Endometrial microvascular endothelial cells (primary cell): ENCODE results near the gene HEYL. TPM values are rescaled to one million over a fixed set of nuclear protein-coding genes. Genes with fewer than 3 reads are reported as not detected.
"Not testable (repeated sequence)": the region's sequence is repeated elsewhere in the genome, so short reads cannot be mapped to it uniquely, and the experiment has no call there.

Experiments used
- in situ Hi-C: cut with HindIII; loops from 2 replicates; pipeline ENCODE4 v1.10.0; 2017; ENCODE audit warnings: low sequenced_read_pairs, low pct_unique_long_range_greater_than_20kb; ENCODE audit errors: inconsistent ontology term
- total RNA-seq: library from RNA; depleted of rRNA; stranded (reverse); fragments of >200 nt; gene quantifications from one replicate; pipeline ENCODE4 v1.2.3, GENCODE V29; 2015; ENCODE audit errors: inconsistent ontology term

The HEYL gene
- total RNA-seq, 1 donor from 2014 or later, result 0.09 TPM

GRCh38 chr1:39625009-39625408 lies 14.4 kb downstream of the HEYL start:
- in situ Hi-C loops, result loop anchor here (25.0 kb wide), 1 partner anchor 112 kb away; the partner anchor contains the start of gene PPIE

GRCh38 chr1:39623053-39623452 lies 16.4 kb downstream of the HEYL start:
- in situ Hi-C loops, result no loop called here

- in situ Hi-C loops, result no loop called here
Measured at GRCh38 chr1:39622427-39622826, 17.0 kb downstream of the HEYL start.

GRCh38 chr1:39620659-39621165 lies 18.7 kb downstream of the HEYL start:
- in situ Hi-C loops, result no loop called here

GRCh38 chr1:39617488-39618049 lies 21.9 kb downstream of the HEYL start:
- in situ Hi-C loops, result no loop called here

- in situ Hi-C loops, result no loop called here
Measured at GRCh38 chr1:39615086-39615673, 24.3 kb downstream of the HEYL start.

- in situ Hi-C loops, result no loop called here
Measured at GRCh38 chr1:39614488-39614887, 25.0 kb downstream of the HEYL start.

- in situ Hi-C loops, result no loop called here
Measured at GRCh38 chr1:39613250-39613649, 26.2 kb downstream of the HEYL start.

- in situ Hi-C loops, result no loop called here
Measured at GRCh38 chr1:39609618-39610331, 29.7 kb downstream of the HEYL start.

GRCh38 chr1:39608921-39609320 lies 30.5 kb downstream of the HEYL start:
- in situ Hi-C loops, result no loop called here

- in situ Hi-C loops, result not testable (repeated sequence)
Measured at GRCh38 chr1:39603677-39604076, 35.8 kb downstream of the HEYL start.

- in situ Hi-C loops, result not testable (repeated sequence)
Measured at GRCh38 chr1:39601667-39602255, 37.7 kb downstream of the HEYL start.

- in situ Hi-C loops, result no loop called here
Measured at GRCh38 chr1:39596163-39596562, 43.3 kb downstream of the HEYL start.

- in situ Hi-C loops, result no loop called here
Measured at GRCh38 chr1:39593386-39593785, 46.1 kb downstream of the HEYL start.

GRCh38 chr1:39592069-39592468 lies 47.4 kb downstream of the HEYL start:
- in situ Hi-C loops, result no loop called here

- in situ Hi-C loops, result no loop called here
Measured at GRCh38 chr1:39590546-39590945, 48.9 kb downstream of the HEYL start.

GRCh38 chr1:39585933-39586332 lies 53.5 kb downstream of the HEYL start:
- in situ Hi-C loops, result no loop called here

GRCh38 chr1:39576016-39576657 lies 63.3 kb downstream of the HEYL start:
- in situ Hi-C loops, result no loop called here
